Peyer's patch (tissue), 4 donors: ENCODE measurements around the gene ZACN. TPM values are rescaled to one million over a fixed set of nuclear protein-coding genes. Genes with fewer than 3 reads are reported as not detected.

Experiments
- DNase-seq, 3 donors: peaks; one replicate each; pipeline ENCODE4 v3.0.0-alpha.2; 2017 to 2019
- H3K27ac ChIP-seq, 4 donors: fragments of 200-600 bp; sonication (generic); one replicate each; pipeline ENCODE4 v1.5.1; 2016 to 2019
- H3K27me3 ChIP-seq, 2 donors: fragments of 200-600 bp; sonication (generic); one replicate each; pipeline ENCODE4 v1.5.1; 2019
- H3K36me3 ChIP-seq, 3 donors: fragments of 200-600 bp; sonication (generic); one replicate each; pipeline ENCODE4 v1.5.1; 2016 to 2019
- H3K4me1 ChIP-seq, 4 donors: fragments of 200-600 bp; sonication (generic); one replicate each; pipeline ENCODE4 v1.5.1; 2016 to 2019
- H3K4me3 ChIP-seq, 4 donors: fragments of 200-600 bp; sonication (generic); 1 replicate in 3 of 4; 2 replicates in 1 of 4; pipeline ENCODE4 v1.5.1; 2016 to 2019; ENCODE audit warnings: mild to moderate bottlenecking in 1 of 4
- H3K9me3 ChIP-seq, 4 donors: fragments of 200-600 bp; sonication (generic); one replicate each; pipeline ENCODE4 v1.5.1; 2016 to 2019; ENCODE audit warnings: mild to moderate bottlenecking in 1 of 4
- POLR2A ChIP-seq, 2 donors: fragments of 450-650 bp; IDR thresholded peaks; one replicate each; pipeline ENCODE4 v1.5.1; 2017; ENCODE audit warnings: antibody characterized with exemption in 2 of 2, mild to moderate bottlenecking in 2 of 2, moderate library complexity in 2 of 2
- total RNA-seq, 4 donors: library from RNA; depleted of rRNA; stranded (reverse); fragments of >200 nt; gene quantifications; one replicate each; pipeline ENCODE4 v1.1.0, GENCODE V29; 2016
- TF ChIP-seq, protein P1 (sequence below), 6 experiments: fragments of 450-650 bp in 4 of 6; fragments of 200-600 bp in 2 of 6; sonication (generic) in 1 of 6; IDR thresholded peaks; one replicate each; pipeline ENCODE4 v1.5.1; 2017 to 2019; ENCODE audit warnings: antibody characterized with exemption in 6 of 6, mild to moderate bottlenecking in 3 of 6, moderate library complexity in 1 of 6

The ZACN gene
- total RNA-seq, 4 donors from 2014 or later = not detected

DNA sequence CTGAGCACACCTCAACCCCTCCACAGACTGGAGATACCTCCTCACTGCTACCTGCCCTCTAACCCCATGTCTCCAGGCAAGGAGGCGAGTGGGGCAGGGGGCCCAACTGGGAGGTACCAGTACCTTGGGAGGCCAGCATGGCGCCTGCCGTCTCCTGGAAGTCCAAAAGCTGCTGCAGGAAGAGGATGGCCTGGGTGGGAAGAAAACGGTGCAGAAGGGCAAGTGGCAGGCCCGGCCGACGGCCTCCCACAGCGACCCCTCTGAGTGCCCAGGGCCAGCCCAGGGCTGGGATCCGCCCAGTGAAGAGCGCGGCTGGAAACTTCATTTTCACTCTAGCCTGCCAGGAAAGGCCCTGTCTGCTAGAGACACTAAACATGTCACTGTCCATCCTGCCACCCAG lies 8.5 kb downstream of the ZACN start:
- H3K9me3 ChIP-seq = no peaks in the 10 kb centered on the region
- no peak for TF ChIP-seq POLR2A (IDR thresholded peaks at IDR 0.05)
- TF ChIP-seq, protein P1, sequence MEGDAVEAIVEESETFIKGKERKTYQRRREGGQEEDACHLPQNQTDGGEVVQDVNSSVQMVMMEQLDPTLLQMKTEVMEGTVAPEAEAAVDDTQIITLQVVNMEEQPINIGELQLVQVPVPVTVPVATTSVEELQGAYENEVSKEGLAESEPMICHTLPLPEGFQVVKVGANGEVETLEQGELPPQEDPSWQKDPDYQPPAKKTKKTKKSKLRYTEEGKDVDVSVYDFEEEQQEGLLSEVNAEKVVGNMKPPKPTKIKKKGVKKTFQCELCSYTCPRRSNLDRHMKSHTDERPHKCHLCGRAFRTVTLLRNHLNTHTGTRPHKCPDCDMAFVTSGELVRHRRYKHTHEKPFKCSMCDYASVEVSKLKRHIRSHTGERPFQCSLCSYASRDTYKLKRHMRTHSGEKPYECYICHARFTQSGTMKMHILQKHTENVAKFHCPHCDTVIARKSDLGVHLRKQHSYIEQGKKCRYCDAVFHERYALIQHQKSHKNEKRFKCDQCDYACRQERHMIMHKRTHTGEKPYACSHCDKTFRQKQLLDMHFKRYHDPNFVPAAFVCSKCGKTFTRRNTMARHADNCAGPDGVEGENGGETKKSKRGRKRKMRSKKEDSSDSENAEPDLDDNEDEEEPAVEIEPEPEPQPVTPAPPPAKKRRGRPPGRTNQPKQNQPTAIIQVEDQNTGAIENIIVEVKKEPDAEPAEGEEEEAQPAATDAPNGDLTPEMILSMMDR (IDR thresholded peaks at IDR 0.05) = no peak
- H3K4me1 ChIP-seq = no peaks in the 10 kb centered on the region
- H3K27me3 ChIP-seq = no peaks in the 10 kb centered on the region
- H3K27ac ChIP-seq = no peak overlapping the region
- DNase-seq = no peak
- peaks cover 0 to 96% (median 0%) of the 10 kb centered on the region in 3 donors for H3K36me3 ChIP-seq
- no peak overlapping the region for H3K4me3 ChIP-seq

DNA sequence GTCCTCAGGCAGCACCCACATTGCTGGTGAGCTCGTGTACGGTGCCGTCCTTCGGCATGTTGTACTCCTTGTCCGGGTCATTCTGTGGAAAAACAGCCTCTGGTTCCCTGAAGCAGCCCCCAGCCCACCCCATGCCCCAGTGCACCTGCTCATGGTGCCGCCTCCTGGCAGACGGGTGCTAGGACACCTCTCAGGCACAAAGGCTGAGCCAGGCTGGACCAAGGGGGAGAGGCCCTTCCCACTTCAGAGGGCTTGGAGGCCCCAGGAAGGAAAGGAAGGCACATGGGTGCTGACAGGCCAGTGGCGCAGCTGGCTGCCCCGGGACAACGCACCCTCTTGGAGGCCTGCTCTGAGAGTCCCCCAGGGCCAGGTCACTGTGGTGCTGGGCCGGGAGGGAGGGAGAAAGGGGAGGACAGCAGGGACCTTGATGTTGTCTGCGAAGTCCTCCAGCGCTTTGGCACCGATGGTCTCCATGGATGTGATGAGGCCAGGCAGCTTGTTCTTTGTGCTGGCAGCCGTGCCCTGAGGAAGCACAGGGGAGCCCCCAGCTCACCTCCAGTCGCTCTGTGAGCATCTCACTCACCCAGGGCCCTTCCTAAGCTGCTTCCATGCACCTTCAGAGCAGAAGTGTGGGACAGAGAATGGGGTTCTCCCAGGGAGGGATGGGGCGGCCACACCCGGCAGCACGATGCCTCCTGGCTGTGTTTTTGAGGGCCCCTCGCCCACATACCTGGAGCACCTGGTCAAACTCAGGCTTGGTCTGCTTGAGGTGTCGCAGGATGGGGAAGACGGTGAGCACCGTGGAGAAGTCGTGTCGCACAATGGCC lies 9.3 kb downstream of the ZACN start:
- no peaks in the 10 kb centered on the region for H3K9me3 ChIP-seq
- H3K36me3 ChIP-seq = peaks cover 0 to 96% (median 0%) of the 10 kb centered on the region in 3 donors
- H3K27ac ChIP-seq = no peak overlapping the region
- no peaks in the 10 kb centered on the region for H3K4me1 ChIP-seq
- no peaks in the 10 kb centered on the region for H3K27me3 ChIP-seq
- H3K4me3 ChIP-seq = no peak overlapping the region
- no peak for TF ChIP-seq POLR2A (IDR thresholded peaks at IDR 0.05)
- no peak for DNase-seq

DNA sequence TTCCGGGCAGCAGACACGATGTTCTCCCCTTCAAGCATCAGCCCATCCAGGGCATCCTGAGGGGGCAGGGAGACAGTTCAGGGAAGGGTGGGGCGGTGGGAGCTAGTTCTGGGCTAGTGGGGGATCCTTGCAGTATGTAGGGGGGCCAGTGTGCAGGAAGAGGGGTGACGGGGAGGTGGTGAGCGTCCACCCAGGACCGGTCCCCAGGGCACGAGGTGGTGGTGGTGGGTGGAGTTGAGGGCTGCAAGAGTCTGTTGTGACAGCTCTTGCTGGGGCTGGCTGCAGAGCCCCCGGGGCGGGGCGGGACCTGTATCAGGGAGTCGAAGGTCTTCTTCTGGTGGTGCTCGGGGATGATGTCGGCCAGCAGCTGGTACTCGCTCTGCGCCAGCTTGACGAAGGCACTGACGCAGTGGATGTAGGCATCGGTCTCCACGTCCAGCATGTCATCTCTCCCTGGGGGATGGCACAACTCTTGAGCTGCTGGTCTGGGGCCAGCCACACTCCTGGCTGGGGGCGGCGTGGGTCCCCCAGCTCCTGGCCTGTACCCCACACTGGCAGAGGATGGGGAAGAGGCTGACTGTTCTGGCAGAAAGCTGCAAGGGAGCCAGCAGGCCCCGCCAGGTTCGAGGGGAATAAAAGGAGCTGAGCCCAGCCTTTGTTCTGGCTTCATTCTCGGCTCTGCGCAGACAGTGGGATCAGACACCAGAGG lies 10.0 kb downstream of the ZACN start:
- no peak for DNase-seq
- no peak overlapping the region for H3K4me3 ChIP-seq
- H3K9me3 ChIP-seq = no peaks in the 10 kb centered on the region
- peaks cover 0 to 96% (median 0%) of the 10 kb centered on the region in 3 donors for H3K36me3 ChIP-seq
- H3K4me1 ChIP-seq = no peaks in the 10 kb centered on the region
- H3K27me3 ChIP-seq = no peaks in the 10 kb centered on the region
- TF ChIP-seq, protein P1 (IDR thresholded peaks at IDR 0.05) = no peak
- no peak for TF ChIP-seq POLR2A (IDR thresholded peaks at IDR 0.05)
- no peak overlapping the region for H3K27ac ChIP-seq

DNA sequence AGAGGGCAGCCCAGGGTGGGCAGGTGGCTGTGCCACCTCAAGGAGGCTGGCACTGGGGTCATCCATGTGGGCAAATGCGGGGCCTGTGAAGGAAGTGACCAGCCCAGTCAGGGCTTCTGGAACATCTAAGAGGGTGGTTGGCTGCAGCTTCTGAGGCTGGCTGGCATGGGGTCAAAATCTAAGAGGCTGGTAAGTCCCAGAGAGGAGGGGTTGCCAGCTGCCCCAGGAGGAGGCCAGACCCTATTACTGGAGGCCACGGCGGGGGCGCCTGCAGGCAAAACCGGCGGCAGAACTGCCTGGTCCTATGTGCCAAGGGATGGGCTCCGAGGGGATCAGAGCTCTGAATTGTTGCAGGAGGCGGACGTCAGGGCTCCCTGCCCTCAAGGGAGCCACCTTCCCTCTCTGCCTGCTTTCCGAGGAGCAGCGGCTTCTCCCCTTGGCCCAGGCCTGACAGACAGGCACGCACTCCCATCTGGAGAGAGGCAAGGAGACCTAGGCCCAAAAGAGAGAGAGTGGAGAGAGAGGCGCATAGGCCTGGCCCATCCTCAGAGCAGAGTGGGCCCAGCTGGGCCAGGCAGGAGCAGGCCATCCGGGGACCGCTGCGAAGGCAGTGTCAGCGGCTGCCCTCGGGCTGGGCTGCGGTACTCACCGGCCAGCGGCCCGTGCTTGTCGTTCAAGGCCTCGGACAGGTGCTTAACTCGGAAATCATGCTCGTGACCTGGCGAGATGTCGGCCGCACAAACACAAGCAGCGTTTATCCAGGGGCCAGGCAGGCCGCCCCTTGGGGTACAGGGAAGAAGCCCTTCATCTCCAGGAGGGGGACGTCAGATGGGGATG lies 10.9 kb downstream of the ZACN start:
- TF ChIP-seq, protein P1 (IDR thresholded peaks at IDR 0.05) = no peak
- TF ChIP-seq POLR2A (IDR thresholded peaks at IDR 0.05) = no peak
- Histone ChIP-seq H3K36me3 (peaks cover 0 to 96% (median 0%) of the 10 kb centered on the region in 3 donors), H3K27me3 (no peaks in the 10 kb centered on the region), H3K27ac (no peak overlapping the region), H3K4me1 (no peaks in the 10 kb centered on the region), H3K9me3 (no peaks in the 10 kb centered on the region), H3K4me3 (no peak overlapping the region)
- DNase-seq = no peak

DNA sequence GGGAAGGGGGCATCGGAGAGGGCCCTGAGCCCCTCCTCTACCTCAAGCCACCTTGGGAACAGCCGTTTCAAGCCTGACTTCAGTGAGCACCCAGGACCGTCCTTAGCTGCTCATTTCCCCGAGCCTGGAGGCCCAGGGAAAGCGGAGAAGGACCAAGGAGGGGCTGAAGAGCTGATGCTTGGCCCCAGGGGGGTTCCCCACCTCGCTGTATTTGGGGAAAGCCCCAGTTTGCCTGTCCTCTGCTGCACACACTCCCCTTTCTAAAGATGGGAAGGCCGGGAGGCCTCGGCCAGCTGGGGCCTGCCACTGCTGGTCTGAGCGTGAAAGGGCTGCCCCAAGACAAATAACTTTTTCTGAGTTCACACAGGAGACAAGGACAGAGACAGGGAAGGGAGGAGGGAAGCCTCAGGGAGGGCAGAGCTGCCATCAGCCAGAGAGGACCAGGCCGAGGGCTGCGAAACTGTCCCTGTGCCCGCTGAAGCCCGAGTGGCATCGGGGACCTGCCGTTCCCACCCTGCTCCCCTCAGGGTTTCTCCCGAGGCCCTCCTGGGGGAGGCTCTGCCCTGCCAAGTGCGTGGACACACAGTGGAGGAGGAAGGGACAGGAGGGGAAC lies 11.6 kb downstream of the ZACN start:
- TF ChIP-seq, protein P1 (IDR thresholded peaks at IDR 0.05) = no peak
- TF ChIP-seq POLR2A (IDR thresholded peaks at IDR 0.05) = no peak
- H3K4me3 ChIP-seq = no peak overlapping the region
- no peaks in the 10 kb centered on the region for H3K27me3 ChIP-seq
- peaks cover 0 to 96% (median 0%) of the 10 kb centered on the region in 3 donors for H3K36me3 ChIP-seq
- no peaks in the 10 kb centered on the region for H3K4me1 ChIP-seq
- no peak for DNase-seq
- no peak overlapping the region for H3K27ac ChIP-seq
- no peaks in the 10 kb centered on the region for H3K9me3 ChIP-seq
